DND-41 (cell line): Measurements from ENCODE around the gene TRIM45.
A peak's percentile ranks its signal among the peaks of the same experiment; 100 is the strongest.
"Not testable (repeated sequence)": the region's sequence is repeated elsewhere in the genome, so short reads cannot be mapped to it uniquely, and the experiment has no call there.

ENCODE experiments used
- ATAC-seq: fragments of 200-7000 bp; cut with Tn5 transposase; 3 replicates; pipeline ENCODE4 v1.9.1; 2021; ENCODE audit warnings: low read depth; ENCODE audit not compliant: insufficient read depth
- DNase-seq: peaks from one replicate; pipeline ENCODE4 v3.0.0-alpha.2; 2020
- H2AFZ ChIP-seq: 2 replicates; pipeline ENCODE4 v1.6.0; 2012; ENCODE audit warnings: low read depth, low read length
- H3K27ac ChIP-seq: 2 replicates; pipeline ENCODE4 v1.5.1; 2012; ENCODE audit warnings: low read length, inconsistent platforms
- H3K27me3 ChIP-seq: fragments of 200-600 bp; sonication (generic); 2 replicates; pipeline ENCODE4 v1.6.0; 2012; ENCODE audit warnings: low read length, mild to moderate bottlenecking, inconsistent platforms; ENCODE audit not compliant: insufficient read depth, poor library complexity
- H3K36me3 ChIP-seq: 2 replicates; pipeline ENCODE4 v1.5.1; 2012; ENCODE audit warnings: low read length, inconsistent platforms; ENCODE audit not compliant: insufficient read depth
- H3K4me1 ChIP-seq: 2 replicates; pipeline ENCODE4 v1.5.1; 2012; ENCODE audit warnings: mild to moderate bottlenecking, low read length; ENCODE audit not compliant: insufficient read depth
- H3K4me2 ChIP-seq: 2 replicates; pipeline ENCODE4 v1.6.0; 2012; ENCODE audit warnings: mild to moderate bottlenecking, moderate library complexity, low read length, inconsistent platforms; ENCODE audit not compliant: insufficient read depth
- H3K4me3 ChIP-seq, 2 experiments: fragments of 200-600 bp in 1 of 2; shearing (Covaris generic) in 1 of 2; 2 replicates each; pipeline ENCODE4 v1.5.1; 2012 to 2016; ENCODE audit warnings: inconsistent platforms in 2 of 2, low read length in 2 of 2, mild to moderate bottlenecking in 2 of 2, low read depth in 1 of 2, moderate library complexity in 1 of 2
- H3K79me2 ChIP-seq: 2 replicates; pipeline ENCODE4 v1.6.0; 2012; ENCODE audit warnings: low read length, inconsistent platforms; ENCODE audit not compliant: insufficient read depth
- H3K9ac ChIP-seq: 2 replicates; pipeline ENCODE4 v1.6.0; 2012; ENCODE audit warnings: low read depth, mild to moderate bottlenecking, inconsistent platforms, low read length, moderate library complexity
- H3K9me3 ChIP-seq: 2 replicates; pipeline ENCODE4 v1.5.1; 2012; ENCODE audit warnings: low read length, moderate library complexity, mild to moderate bottlenecking, inconsistent platforms; ENCODE audit not compliant: insufficient read depth, severe bottlenecking
- H4K20me1 ChIP-seq: 2 replicates; pipeline ENCODE4 v1.6.0; 2012; ENCODE audit warnings: low read length; ENCODE audit not compliant: insufficient read depth
- EZH2 ChIP-seq: IDR thresholded peaks from 3 replicates; pipeline ENCODE4 v1.6.1; 2012; ENCODE audit warnings: borderline replicate concordance, low read depth, mild to moderate bottlenecking, moderate library complexity, low read length, inconsistent platforms; ENCODE audit not compliant: severe bottlenecking
- TF ChIP-seq, protein P1 (sequence below): IDR thresholded peaks from 2 replicates; pipeline ENCODE4 v1.5.1; 2012; ENCODE audit warnings: borderline replicate concordance, low read length, moderate library complexity, mild to moderate bottlenecking; ENCODE audit not compliant: poor library complexity, severe bottlenecking; ENCODE audit errors: extremely low read depth

Gene TRIM45

DNA sequence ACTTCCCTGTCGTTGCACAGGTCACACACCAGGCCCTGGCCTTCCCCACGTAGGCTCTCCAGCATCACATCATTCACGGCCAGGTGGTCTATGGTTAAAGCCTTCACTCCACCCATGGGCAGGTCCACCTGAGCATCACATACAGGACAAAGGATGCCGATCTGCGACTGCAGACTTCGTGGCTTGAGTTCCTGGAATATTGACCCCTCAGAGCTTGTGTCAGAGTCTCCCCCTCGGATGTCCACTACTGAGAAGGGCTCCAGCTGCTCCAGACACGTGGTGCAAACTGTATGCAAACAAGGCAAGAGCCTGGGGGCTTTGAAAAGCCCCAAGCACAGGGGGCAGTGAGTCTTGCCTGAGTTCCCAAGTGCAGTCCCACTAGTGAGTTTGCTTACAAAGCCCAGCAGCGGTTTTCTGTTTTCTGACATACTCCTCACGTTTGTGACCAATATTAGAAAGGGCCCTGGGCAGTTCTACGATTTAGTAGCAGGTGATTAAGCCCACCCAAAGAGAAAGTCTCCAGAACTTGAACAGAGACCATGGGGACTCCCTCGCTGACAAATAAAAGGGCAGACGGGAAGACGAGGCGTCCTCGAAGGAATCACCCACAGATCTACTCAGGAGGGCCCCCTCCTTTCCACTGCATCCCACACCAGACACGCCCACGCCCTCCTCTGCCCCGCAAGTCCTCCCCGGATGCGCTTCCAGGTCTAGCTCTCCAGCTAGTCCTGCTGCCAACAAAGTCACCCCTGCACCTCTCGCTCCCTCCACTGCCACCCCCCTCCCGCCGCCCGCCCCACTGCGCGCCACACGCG lies 568 bp downstream of the TRIM45 start:
- DNase-seq (peak; percentile 13), ATAC-seq (peak; percentile 42; the same call in 2 of the 3 replicates)
- Histone ChIP-seq H3K4me2 (0 out of 2 replicates have a peak overlapping the region, but pooled peaks have one; percentile 6), H4K20me1 (peaks cover 3% of the 10 kb centered on the region; the same call in 1 of the 2 replicates), H3K9me3 (no peaks in the 10 kb centered on the region), H3K9ac (no peak overlapping the region), H3K79me2 (no peaks in the 10 kb centered on the region), H3K36me3 (no peaks in the 10 kb centered on the region), H3K4me1 (no peaks in the 10 kb centered on the region), H2AFZ (no peak overlapping the region), H3K4me3 (no peak overlapping the region), H3K27me3 (peaks cover 38% of the 10 kb centered on the region), H3K27ac (no peak overlapping the region)
- TF ChIP-seq, protein P1, sequence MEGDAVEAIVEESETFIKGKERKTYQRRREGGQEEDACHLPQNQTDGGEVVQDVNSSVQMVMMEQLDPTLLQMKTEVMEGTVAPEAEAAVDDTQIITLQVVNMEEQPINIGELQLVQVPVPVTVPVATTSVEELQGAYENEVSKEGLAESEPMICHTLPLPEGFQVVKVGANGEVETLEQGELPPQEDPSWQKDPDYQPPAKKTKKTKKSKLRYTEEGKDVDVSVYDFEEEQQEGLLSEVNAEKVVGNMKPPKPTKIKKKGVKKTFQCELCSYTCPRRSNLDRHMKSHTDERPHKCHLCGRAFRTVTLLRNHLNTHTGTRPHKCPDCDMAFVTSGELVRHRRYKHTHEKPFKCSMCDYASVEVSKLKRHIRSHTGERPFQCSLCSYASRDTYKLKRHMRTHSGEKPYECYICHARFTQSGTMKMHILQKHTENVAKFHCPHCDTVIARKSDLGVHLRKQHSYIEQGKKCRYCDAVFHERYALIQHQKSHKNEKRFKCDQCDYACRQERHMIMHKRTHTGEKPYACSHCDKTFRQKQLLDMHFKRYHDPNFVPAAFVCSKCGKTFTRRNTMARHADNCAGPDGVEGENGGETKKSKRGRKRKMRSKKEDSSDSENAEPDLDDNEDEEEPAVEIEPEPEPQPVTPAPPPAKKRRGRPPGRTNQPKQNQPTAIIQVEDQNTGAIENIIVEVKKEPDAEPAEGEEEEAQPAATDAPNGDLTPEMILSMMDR, result no peak
- TF ChIP-seq EZH2, result no peak

DNA sequence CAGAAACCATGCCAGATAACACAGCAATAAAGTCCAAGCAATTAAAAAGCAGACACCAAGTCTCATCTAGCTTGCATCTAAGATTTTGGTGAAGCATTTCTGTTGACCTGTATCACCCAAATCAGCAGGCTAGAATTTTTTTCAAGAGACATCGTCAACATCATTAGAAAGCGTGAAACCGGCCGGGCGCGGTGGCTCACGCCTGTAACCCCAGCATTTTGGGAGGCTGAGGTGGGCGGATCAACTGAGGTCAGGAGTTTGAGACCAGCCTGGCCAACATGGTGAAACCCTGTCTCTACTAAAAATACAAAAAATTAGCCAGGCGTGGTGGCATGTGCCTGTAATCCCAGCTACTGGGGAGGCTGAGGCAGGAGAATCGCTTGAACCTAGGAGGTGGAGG lies 2.4 kb downstream of the TRIM45 start:
- H3K4me1 ChIP-seq, H2AFZ ChIP-seq, H3K79me2 ChIP-seq, ATAC-seq, H4K20me1 ChIP-seq, H3K27ac ChIP-seq, H3K4me2 ChIP-seq, H3K36me3 ChIP-seq, DNase-seq, H3K9ac ChIP-seq, H3K9me3 ChIP-seq, H3K4me3 ChIP-seq: not testable (repeated sequence)
- peaks cover 33% of the 10 kb centered on the region for H3K27me3 ChIP-seq

DNA sequence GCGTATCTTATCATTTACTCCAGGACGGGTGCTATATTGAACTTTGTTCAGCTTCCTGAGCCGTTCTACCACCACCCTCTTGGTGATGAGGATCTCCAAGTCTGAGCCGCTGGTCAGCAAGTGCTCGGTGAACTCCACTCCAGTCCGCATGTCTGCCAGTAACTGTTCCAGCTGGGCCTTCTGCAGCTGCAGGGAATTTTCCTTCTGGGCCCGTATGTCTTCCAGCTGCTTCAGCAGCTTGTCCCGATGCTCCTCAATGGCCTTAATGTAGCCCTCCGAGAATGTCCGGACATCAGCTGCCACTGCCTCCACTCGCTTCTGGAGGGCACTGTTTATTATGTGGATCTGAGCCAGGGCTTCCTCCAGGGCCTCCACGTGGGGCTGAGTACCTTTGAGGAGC lies 3.4 kb downstream of the TRIM45 start:
- peaks cover 3% of the 10 kb centered on the region; the same call in 1 of the 2 replicates for H4K20me1 ChIP-seq
- no peak overlapping the region for H3K4me2 ChIP-seq
- no peak overlapping the region for H3K9ac ChIP-seq
- peaks cover 33% of the 10 kb centered on the region for H3K27me3 ChIP-seq
- H3K27ac ChIP-seq, result no peak overlapping the region
- no peak for TF ChIP-seq EZH2
- TF ChIP-seq, protein P1, result no peak
- no peaks in the 10 kb centered on the region for H3K4me1 ChIP-seq
- DNase-seq (no peak), ATAC-seq (no peak)
- no peaks in the 10 kb centered on the region for H3K36me3 ChIP-seq
- H3K79me2 ChIP-seq, result no peaks in the 10 kb centered on the region
- no peaks in the 10 kb centered on the region for H3K9me3 ChIP-seq
- no peak overlapping the region for H3K4me3 ChIP-seq
- H2AFZ ChIP-seq, result no peak overlapping the region

DNA sequence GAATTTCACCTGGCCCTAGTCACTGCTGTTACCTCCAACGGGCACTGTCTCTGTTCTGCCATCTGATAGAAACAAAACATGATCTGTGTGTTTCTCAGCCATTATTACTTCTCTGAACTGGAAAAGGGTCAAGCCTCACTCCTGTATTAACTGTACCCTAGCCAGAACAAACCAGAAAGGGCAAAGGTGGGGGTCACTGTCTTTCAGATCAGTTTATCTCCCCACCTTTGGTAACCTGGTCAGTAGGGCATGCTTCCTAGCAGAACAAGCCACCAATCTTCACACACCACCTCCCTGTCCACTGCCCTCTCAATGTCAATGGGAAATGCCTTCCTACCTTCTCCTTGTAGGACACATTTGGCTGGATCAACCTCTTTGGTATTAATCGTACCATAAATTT lies 3.9 kb downstream of the TRIM45 start:
- Histone ChIP-seq H3K4me1 (no peaks in the 10 kb centered on the region), H3K27ac (no peak overlapping the region), H3K9ac (no peak overlapping the region), H3K36me3 (no peaks in the 10 kb centered on the region), H2AFZ (no peak overlapping the region), H3K9me3 (no peaks in the 10 kb centered on the region), H3K79me2 (no peaks in the 10 kb centered on the region), H3K27me3 (peaks cover 32% of the 10 kb centered on the region), H4K20me1 (peaks cover 3% of the 10 kb centered on the region; the same call in 1 of the 2 replicates), H3K4me2 (no peak overlapping the region), H3K4me3 (no peak overlapping the region)
- ATAC-seq (no peak), DNase-seq (no peak)
- TF ChIP-seq, protein P1, result no peak
- TF ChIP-seq EZH2, result no peak
